Measurements from ENCODE around the gene DAB1.

Gene DAB1

DNA sequence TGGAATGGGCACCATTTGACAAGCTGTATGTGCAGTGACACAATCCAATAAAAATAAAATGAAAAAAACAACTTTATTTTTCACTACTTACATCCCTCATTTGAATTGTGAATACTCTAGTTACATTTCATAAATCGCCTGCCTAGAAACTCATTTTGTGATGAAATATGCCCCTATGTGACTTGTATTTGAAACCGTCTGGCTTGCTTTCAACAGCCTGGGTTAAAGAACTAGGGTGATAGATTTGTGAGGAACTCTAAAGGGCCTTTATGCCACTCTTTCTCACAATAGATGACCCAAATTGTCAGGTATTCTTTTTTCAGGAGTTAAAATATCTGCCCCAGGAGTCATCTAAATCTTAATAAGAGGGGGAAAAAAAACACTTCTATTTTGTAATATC lies 137.9 kb downstream of the DAB1 start:
- ChIA-PET POLR2A (interaction anchor here (0.6 kb wide), 1 partner anchor 1135 kb away, joined by 3 read pairs; no protein-coding TSS in a partner anchor), CTCF (no interaction called here)
- 100% methylated on average over 1 of the region's 2 CpGs for WGBS (ENCODE audit: insufficient coverage)
- Histone ChIP-seq H3K36me3 (ENCODE audit: control insufficient read depth in 4 of 4, insufficient read depth in 4 of 4, low read length in 3 of 4) (no peaks in the 10 kb centered on the region), H3K27ac (ENCODE audit: insufficient read depth in 1 of 2, low read depth in 1 of 2, low read length in 2 of 2, poor library complexity in 1 of 2, severe bottlenecking in 2 of 2) (no peak overlapping the region), H3K4me3 (ENCODE audit: control insufficient read depth in 1 of 7, extremely low read depth in 1 of 7, insufficient read depth in 4 of 7, low read depth in 2 of 7, low read length in 6 of 7) (no peak overlapping the region), H3K4me1 (ENCODE audit: control extremely low read depth in 1 of 4, control insufficient read depth in 4 of 4, insufficient read depth in 4 of 4, low read length in 3 of 4) (no peaks in the 10 kb centered on the region), H3K27me3 (replicated peaks in 2 of 5; ENCODE audit: control insufficient read depth in 4 of 5, insufficient read depth in 5 of 5, low read length in 4 of 5) (peaks cover 0 to 3% (median 2%) of the 10 kb centered on the region in 5 experiments), H3K9me3 (ENCODE audit: control extremely low read depth in 1 of 5, control insufficient read depth in 4 of 5, insufficient read depth in 2 of 5, low read depth in 1 of 5, low read length in 4 of 5) (no peaks in the 10 kb centered on the region)
- no peak for DNase-seq

DNA sequence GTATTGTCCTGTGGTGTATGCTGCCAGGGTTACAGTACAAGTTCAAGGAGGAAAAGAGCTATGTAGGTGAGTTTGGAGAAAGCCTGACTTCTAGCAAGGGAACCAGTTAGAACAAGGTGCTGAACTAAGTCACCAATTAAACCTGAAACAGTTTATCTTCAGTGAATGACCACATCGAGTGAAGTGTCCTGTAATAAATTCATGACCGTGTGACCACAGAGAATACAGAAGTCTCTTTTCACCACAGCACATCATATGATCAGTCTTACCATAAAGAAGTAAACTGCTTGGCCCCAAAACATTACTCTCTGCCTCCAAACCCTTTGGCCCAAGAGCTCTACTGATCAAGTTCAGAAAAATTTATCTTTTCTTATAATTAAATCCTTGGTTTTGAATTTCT lies 141.4 kb downstream of the DAB1 start:
- Histone ChIP-seq H3K36me3 (ENCODE audit: control insufficient read depth in 4 of 4, insufficient read depth in 4 of 4, low read length in 3 of 4) (no peaks in the 10 kb centered on the region), H3K27ac (ENCODE audit: insufficient read depth in 1 of 2, low read depth in 1 of 2, low read length in 2 of 2, poor library complexity in 1 of 2, severe bottlenecking in 2 of 2) (no peak overlapping the region), H3K9me3 (ENCODE audit: control extremely low read depth in 1 of 5, control insufficient read depth in 4 of 5, insufficient read depth in 2 of 5, low read depth in 1 of 5, low read length in 4 of 5) (peaks cover 0 to under 1% (median 0%) of the 10 kb centered on the region in 5 experiments), H3K27me3 (replicated peaks in 2 of 5; ENCODE audit: control insufficient read depth in 4 of 5, insufficient read depth in 5 of 5, low read length in 4 of 5) (peaks cover 0 to 3% (median 0%) of the 10 kb centered on the region in 5 experiments), H3K4me3 (ENCODE audit: control insufficient read depth in 1 of 7, extremely low read depth in 1 of 7, insufficient read depth in 4 of 7, low read depth in 2 of 7, low read length in 6 of 7) (no peak overlapping the region), H3K4me1 (ENCODE audit: control extremely low read depth in 1 of 4, control insufficient read depth in 4 of 4, insufficient read depth in 4 of 4, low read length in 3 of 4) (no peaks in the 10 kb centered on the region)
- ChIA-PET CTCF (no interaction called here), POLR2A (no interaction called here)
- 88% methylated on average over 2 of the region's 2 CpGs for whole genome bisulfite sequencing (ENCODE audit: insufficient coverage)
- DNase-seq, result no peak

DNA sequence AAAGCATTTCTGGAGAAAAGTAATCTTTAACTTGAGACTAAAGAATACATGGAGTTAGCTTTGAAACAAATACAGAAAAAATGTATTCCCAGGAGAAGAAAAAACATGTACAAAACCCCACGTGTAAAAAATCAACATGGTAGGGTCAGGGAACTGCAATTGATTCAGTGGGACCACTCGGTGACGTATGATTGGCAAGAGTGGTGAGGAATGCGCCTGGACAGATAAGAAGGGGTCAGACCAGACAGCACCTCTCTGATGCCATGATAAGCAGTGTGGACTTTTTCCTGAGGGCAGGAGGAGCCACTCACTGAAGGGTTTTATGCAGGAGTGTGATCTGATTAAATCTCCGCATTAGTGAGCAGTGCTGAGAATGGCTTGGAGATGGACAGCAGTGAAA lies 142.5 kb downstream of the DAB1 start:
- H3K27me3 ChIP-seq (replicated peaks in 2 of 5; ENCODE audit: control insufficient read depth in 4 of 5, insufficient read depth in 5 of 5, low read length in 4 of 5), result peaks cover 0 to 3% (median 0%) of the 10 kb centered on the region in 5 experiments
- ChIA-PET POLR2A (no interaction called here), CTCF (no interaction called here)
- H3K36me3 ChIP-seq (ENCODE audit: control insufficient read depth in 4 of 4, insufficient read depth in 4 of 4, low read length in 3 of 4), result no peaks in the 10 kb centered on the region
- no peak overlapping the region for H3K4me3 ChIP-seq (ENCODE audit: control insufficient read depth in 1 of 7, extremely low read depth in 1 of 7, insufficient read depth in 4 of 7, low read depth in 2 of 7, low read length in 6 of 7)
- peaks cover 0 to 1% (median 0%) of the 10 kb centered on the region in 5 experiments for H3K9me3 ChIP-seq (ENCODE audit: control extremely low read depth in 1 of 5, control insufficient read depth in 4 of 5, insufficient read depth in 2 of 5, low read depth in 1 of 5, low read length in 4 of 5)
- DNase-seq, result no peak
- H3K4me1 ChIP-seq (ENCODE audit: control extremely low read depth in 1 of 4, control insufficient read depth in 4 of 4, insufficient read depth in 4 of 4, low read length in 3 of 4), result no peaks in the 10 kb centered on the region
- WGBS (ENCODE audit: insufficient coverage), result 89% methylated on average over 5 of the region's 5 CpGs
- no peak overlapping the region for H3K27ac ChIP-seq (ENCODE audit: insufficient read depth in 1 of 2, low read depth in 1 of 2, low read length in 2 of 2, poor library complexity in 1 of 2, severe bottlenecking in 2 of 2)

DNA sequence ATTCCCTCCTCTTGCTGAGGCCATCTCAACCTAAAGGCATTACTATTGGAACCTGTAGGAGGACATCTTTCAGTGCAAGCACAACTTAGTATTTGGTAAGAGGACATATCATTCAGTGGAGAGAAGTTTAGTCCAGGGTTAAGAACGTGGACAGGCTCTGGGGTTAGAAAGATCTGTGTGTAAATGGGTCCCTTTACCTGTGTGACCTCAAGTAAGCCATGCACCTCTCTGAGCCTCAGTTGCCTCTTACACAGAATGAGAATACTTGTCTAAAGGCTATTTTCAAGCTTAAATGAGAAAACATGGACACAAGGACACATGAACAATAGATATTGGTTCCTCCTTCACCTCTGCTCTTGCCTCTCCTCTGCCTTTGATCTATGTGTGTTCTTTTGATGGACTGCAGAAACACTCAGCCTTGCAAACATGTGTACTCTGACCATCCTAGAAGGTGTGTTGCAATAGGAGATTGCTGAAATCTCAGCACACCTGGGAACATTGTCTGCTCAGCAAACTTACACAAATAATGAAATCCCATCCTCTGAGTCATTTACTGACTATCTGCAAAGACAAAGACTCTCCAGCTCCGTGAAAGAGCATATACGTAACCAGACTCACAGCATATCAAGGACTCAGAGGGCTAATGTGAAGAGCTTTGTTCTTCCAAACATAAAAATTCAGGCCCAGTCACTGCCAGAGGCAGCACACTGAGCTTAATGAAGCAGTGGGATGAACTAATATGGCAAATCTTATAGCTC lies 143.8 kb downstream of the DAB1 start:
- H3K27ac ChIP-seq (ENCODE audit: insufficient read depth in 1 of 2, low read depth in 1 of 2, low read length in 2 of 2, poor library complexity in 1 of 2, severe bottlenecking in 2 of 2), result no peak overlapping the region
- no peak for DNase-seq
- no peaks in the 10 kb centered on the region for H3K4me1 ChIP-seq (ENCODE audit: control extremely low read depth in 1 of 4, control insufficient read depth in 4 of 4, insufficient read depth in 4 of 4, low read length in 3 of 4)
- ChIA-PET CTCF (no interaction called here), POLR2A (no interaction called here)
- no peaks in the 10 kb centered on the region for H3K36me3 ChIP-seq (ENCODE audit: control insufficient read depth in 4 of 4, insufficient read depth in 4 of 4, low read length in 3 of 4)
- H3K27me3 ChIP-seq (replicated peaks in 2 of 5; ENCODE audit: control insufficient read depth in 4 of 5, insufficient read depth in 5 of 5, low read length in 4 of 5), result peaks cover 0 to 3% (median 0%) of the 10 kb centered on the region in 5 experiments
- H3K9me3 ChIP-seq (ENCODE audit: control extremely low read depth in 1 of 5, control insufficient read depth in 4 of 5, insufficient read depth in 2 of 5, low read depth in 1 of 5, low read length in 4 of 5), result peaks cover 0 to 1% (median 0%) of the 10 kb centered on the region in 5 experiments
- H3K4me3 ChIP-seq (ENCODE audit: control insufficient read depth in 1 of 7, extremely low read depth in 1 of 7, insufficient read depth in 4 of 7, low read depth in 2 of 7, low read length in 6 of 7), result no peak overlapping the region
- WGBS (ENCODE audit: insufficient coverage), result no CpG with 5 or more reads among the region's 3 CpGs

DNA sequence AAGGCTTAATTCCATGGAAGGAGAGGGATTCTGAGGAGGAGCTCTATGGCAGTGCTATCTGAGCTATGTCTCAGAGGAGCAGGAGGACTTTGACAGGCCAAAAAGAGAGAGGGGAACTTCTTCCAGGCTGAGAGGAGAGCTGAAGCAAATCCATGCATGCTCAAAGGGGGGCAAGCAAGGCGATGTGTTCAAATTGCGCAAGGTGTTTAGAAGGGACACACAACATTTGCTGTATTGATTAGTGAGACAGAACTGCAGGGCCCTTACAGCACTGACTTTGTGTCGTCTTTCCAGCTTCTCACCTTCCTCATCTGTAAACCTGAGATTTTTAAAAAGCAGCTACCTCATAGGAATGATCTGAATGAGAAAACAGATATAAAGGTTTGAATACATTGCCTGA lies 145.3 kb downstream of the DAB1 start:
- WGBS (ENCODE audit: insufficient coverage), result 100% methylated on average over 2 of the region's 3 CpGs
- ChIA-PET POLR2A (no interaction called here), CTCF (no interaction called here)
- H3K4me3 ChIP-seq (ENCODE audit: control insufficient read depth in 1 of 7, extremely low read depth in 1 of 7, insufficient read depth in 4 of 7, low read depth in 2 of 7, low read length in 6 of 7), result no peak overlapping the region
- no peaks in the 10 kb centered on the region for H3K36me3 ChIP-seq (ENCODE audit: control insufficient read depth in 4 of 4, insufficient read depth in 4 of 4, low read length in 3 of 4)
- H3K9me3 ChIP-seq (ENCODE audit: control extremely low read depth in 1 of 5, control insufficient read depth in 4 of 5, insufficient read depth in 2 of 5, low read depth in 1 of 5, low read length in 4 of 5), result peaks cover 0 to 1% (median 0%) of the 10 kb centered on the region in 5 experiments
- DNase-seq, result no peak
- no peak overlapping the region for H3K27ac ChIP-seq (ENCODE audit: insufficient read depth in 1 of 2, low read depth in 1 of 2, low read length in 2 of 2, poor library complexity in 1 of 2, severe bottlenecking in 2 of 2)
- H3K4me1 ChIP-seq (ENCODE audit: control extremely low read depth in 1 of 4, control insufficient read depth in 4 of 4, insufficient read depth in 4 of 4, low read length in 3 of 4), result no peaks in the 10 kb centered on the region
- peaks cover 0 to 3% (median 0%) of the 10 kb centered on the region in 5 experiments for H3K27me3 ChIP-seq (replicated peaks in 2 of 5; ENCODE audit: control insufficient read depth in 4 of 5, insufficient read depth in 5 of 5, low read length in 4 of 5)

DNA sequence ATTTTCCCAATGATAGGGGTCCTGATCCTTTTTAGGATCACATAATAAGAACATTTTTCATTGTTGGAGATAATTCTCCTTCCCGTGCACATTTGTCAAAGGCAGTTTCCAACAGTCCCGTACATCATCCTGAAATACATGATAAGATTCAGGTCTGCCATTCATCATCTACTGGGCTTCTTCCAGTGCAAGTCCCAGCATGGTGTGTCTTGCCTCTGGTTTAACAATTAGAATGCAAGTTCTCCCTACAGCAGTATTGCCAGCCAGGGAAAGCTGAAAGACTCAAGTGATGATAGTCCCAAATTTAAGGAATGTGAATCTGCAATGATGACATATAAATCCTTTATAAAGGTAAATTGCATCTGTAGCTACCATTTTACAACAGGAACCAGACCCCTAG lies 146.2 kb downstream of the DAB1 start:
- H3K4me3 ChIP-seq (ENCODE audit: control insufficient read depth in 1 of 7, extremely low read depth in 1 of 7, insufficient read depth in 4 of 7, low read depth in 2 of 7, low read length in 6 of 7), result no peak overlapping the region
- ChIA-PET POLR2A (no interaction called here), CTCF (no interaction called here)
- H3K4me1 ChIP-seq (ENCODE audit: control extremely low read depth in 1 of 4, control insufficient read depth in 4 of 4, insufficient read depth in 4 of 4, low read length in 3 of 4), result no peaks in the 10 kb centered on the region
- no peaks in the 10 kb centered on the region for H3K36me3 ChIP-seq (ENCODE audit: control insufficient read depth in 4 of 4, insufficient read depth in 4 of 4, low read length in 3 of 4)
- H3K9me3 ChIP-seq (ENCODE audit: control extremely low read depth in 1 of 5, control insufficient read depth in 4 of 5, insufficient read depth in 2 of 5, low read depth in 1 of 5, low read length in 4 of 5), result peaks cover 0 to 1% (median 0%) of the 10 kb centered on the region in 5 experiments
- no peaks in the 10 kb centered on the region for H3K27me3 ChIP-seq (replicated peaks in 2 of 5; ENCODE audit: control insufficient read depth in 4 of 5, insufficient read depth in 5 of 5, low read length in 4 of 5)
- 100% methylated on average over 2 of the region's 2 CpGs for WGBS (ENCODE audit: insufficient coverage)
- H3K27ac ChIP-seq (ENCODE audit: insufficient read depth in 1 of 2, low read depth in 1 of 2, low read length in 2 of 2, poor library complexity in 1 of 2, severe bottlenecking in 2 of 2), result no peak overlapping the region
- no peak for DNase-seq

DNA sequence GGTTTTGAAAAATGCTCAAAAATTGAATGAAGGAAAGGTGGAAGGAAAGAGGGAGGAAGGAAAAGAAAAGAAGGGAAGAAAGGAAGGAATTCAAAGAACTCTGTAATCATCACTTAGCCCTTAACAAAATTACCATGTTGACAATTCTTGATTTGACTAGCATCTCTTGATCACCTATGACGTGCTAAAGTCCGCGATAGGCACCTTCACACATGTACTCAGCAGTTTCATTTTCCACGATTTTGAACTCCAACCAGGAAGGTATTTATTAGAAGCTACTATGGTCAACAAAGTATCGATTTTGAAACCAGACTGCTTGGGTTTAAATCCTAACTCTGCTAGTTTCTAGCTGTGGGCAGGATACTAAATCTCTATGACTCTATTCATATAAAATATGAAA lies 146.9 kb downstream of the DAB1 start:
- no peak overlapping the region for H3K4me3 ChIP-seq (ENCODE audit: control insufficient read depth in 1 of 7, extremely low read depth in 1 of 7, insufficient read depth in 4 of 7, low read depth in 2 of 7, low read length in 6 of 7)
- no peak for DNase-seq
- 75% methylated on average over 4 of the region's 5 CpGs for WGBS (ENCODE audit: insufficient coverage)
- H3K27ac ChIP-seq (ENCODE audit: insufficient read depth in 1 of 2, low read depth in 1 of 2, low read length in 2 of 2, poor library complexity in 1 of 2, severe bottlenecking in 2 of 2), result no peak overlapping the region
- no peaks in the 10 kb centered on the region for H3K4me1 ChIP-seq (ENCODE audit: control extremely low read depth in 1 of 4, control insufficient read depth in 4 of 4, insufficient read depth in 4 of 4, low read length in 3 of 4)
- H3K36me3 ChIP-seq (ENCODE audit: control insufficient read depth in 4 of 4, insufficient read depth in 4 of 4, low read length in 3 of 4), result no peaks in the 10 kb centered on the region
- H3K27me3 ChIP-seq (replicated peaks in 2 of 5; ENCODE audit: control insufficient read depth in 4 of 5, insufficient read depth in 5 of 5, low read length in 4 of 5), result no peaks in the 10 kb centered on the region
- CTCF ChIA-PET, result no interaction called here
- H3K9me3 ChIP-seq (ENCODE audit: control extremely low read depth in 1 of 5, control insufficient read depth in 4 of 5, insufficient read depth in 2 of 5, low read depth in 1 of 5, low read length in 4 of 5), result peaks cover 0 to 1% (median 0%) of the 10 kb centered on the region in 5 experiments
- POLR2A ChIA-PET, result no interaction called here
